Heart left ventricle (tissue), 16 donors: ENCODE data around the gene CGAS. TPM values are rescaled to one million over a fixed set of nuclear protein-coding genes. Genes with fewer than 3 reads are reported as not detected.

Source experiments
- ATAC-seq, 4 donors: fragments of 200-7000 bp; cut with Tn5 transposase; one replicate each; pipeline ENCODE4 v1.9.1; 2020 to 2022; ENCODE audit warnings: moderate library complexity in 4 of 4, mild to moderate bottlenecking in 3 of 4, moderate number of reproducible peaks in 1 of 4
- DNase-seq, 5 donors: peaks; one replicate each; pipeline ENCODE4 v3.0.0-alpha.2; 2020
- H3K27ac ChIP-seq, 12 donors: fragments of 200-600 bp; sonication (generic) in 4 of 12; one replicate each; pipeline versions ENCODE4 v1.5.0 to v1.8.0; 2016 to 2022; ENCODE audit warnings: mild to moderate bottlenecking in 2 of 12
- H3K27me3 ChIP-seq, 9 donors: fragments of 200-600 bp; sonication (generic) in 2 of 9; one replicate each; pipeline versions ENCODE4 v1.5.1 to v1.8.0; 2016 to 2022; ENCODE audit warnings: mild to moderate bottlenecking in 3 of 9
- H3K36me3 ChIP-seq, 9 donors: fragments of 200-600 bp; sonication (generic) in 2 of 9; one replicate each; pipeline versions ENCODE4 v1.5.0 to v1.8.0; 2018 to 2022; ENCODE audit warnings: mild to moderate bottlenecking in 2 of 9
- H3K4me1 ChIP-seq, 12 donors: fragments of 200-600 bp; sonication (generic) in 4 of 12; one replicate each; pipeline versions ENCODE4 v1.5.0 to v1.8.0; 2016 to 2022; ENCODE audit warnings: mild to moderate bottlenecking in 3 of 12
- H3K4me3 ChIP-seq, 12 donors: fragments of 200-600 bp; sonication (generic) in 4 of 12; one replicate each; pipeline versions ENCODE4 v1.5.0 to v1.8.0; 2017 to 2022; ENCODE audit warnings: mild to moderate bottlenecking in 9 of 12, moderate library complexity in 4 of 12
- H3K9me3 ChIP-seq, 12 donors: fragments of 200-600 bp; sonication (generic) in 4 of 12; one replicate each; pipeline versions ENCODE4 v1.5.0 to v1.8.0; 2016 to 2022; ENCODE audit warnings: mild to moderate bottlenecking in 1 of 12
- POLR2A ChIP-seq, 2 donors: fragments of 450-650 bp; IDR thresholded peaks; one replicate each; pipeline ENCODE4 v1.6.1; 2017; ENCODE audit warnings: antibody characterized with exemption in 2 of 2, mild to moderate bottlenecking in 2 of 2, moderate library complexity in 2 of 2
- WGBS, 4 donors: extraction: QIAGEN DNeasy Blood & Tissue Kit in 2 of 4; methylation state at CpG; one replicate each; pipeline versions ENCODE4 v1.1.5 to v1.1.7; 2013 to 2018; 5-methylcytosine and 5-hydroxymethylcytosine counted together
- intact Hi-C, 10 donors: fragments of 100-400 bp; cut with DNase I; formaldehyde crosslinking; loops; one replicate each; pipeline versions ENCODE4 v1.11.1 to v1.14.2; 2022
- polyA plus RNA-seq, 2 donors: library from polyadenylated mRNA; stranded (reverse); fragments of 200-250 nt; gene quantifications; one replicate each; pipeline ENCODE4 v1.2.3, GENCODE V29; 2013
- total RNA-seq, 9 donors: library from RNA; depleted of rRNA in 2 of 9; stranded (reverse); fragments of >200 nt in 2 of 9; fragmentation: NEBNext Ultra II Directional in 3 of 9; extraction: Animal tissue kit (Norgen Biotek cat#: 25700) in 3 of 9; gene quantifications; one replicate each; pipeline versions ENCODE4 v1.1.0 to v1.2.4, GENCODE V29; 2016 to 2023
- TF ChIP-seq, protein P1 (sequence below), 12 donors: fragments of 200-600 bp; sonication (generic) in 4 of 12; IDR thresholded peaks; one replicate each; pipeline versions ENCODE4 v1.5.0 to v1.8.0; 2018 to 2022; ENCODE audit warnings: antibody characterized with exemption in 12 of 12, mild to moderate bottlenecking in 5 of 12
- donor health status: ischemic (EF 13 %, LVEDD 7.1; RV severe dilation, severe dysfunction).
- donor health status: healthy with polysubstance abuse.
- donor health status: DM: no; HTN: yes; CAD: no.
- donor health status: DM: no; HTN: no; CAD: no.
- donor health status: ischemic (EF 25% LVEDD 6.9; RV normal size, moderate dysfunction).
- donor health status: ischemic (EF 25% LVEDD 5.7; RV mildly dilated, moderate dysfunction).
- donor health status: healthy.
- donor health status: DM: yes; HTN: yes; CAD: no.
- donor health status: ischemic (EF 35%, LVEDD 5.7; RV mildly dilated, moderate dysfunction).
- donor health status: nonischemic (EF 11% LVEDD 7.7; RV severe dilation, severe dysfunction).
- donor health status: DM: yes; HTN: yes; CAD: no.
- donor health status: PGD.
- donor health status: ischemic (EF 29% LVEDD 5.4; RV normal size, mild dysfunction).
- donor health status: nonischemic (EF 23%, LVEDD 6.1; RV moderate dilation, normal function).

CGAS gene
- total and polyA plus RNA-seq, 11 donors = 0.38 to 7.6 (median 1.1) TPM

DNA sequence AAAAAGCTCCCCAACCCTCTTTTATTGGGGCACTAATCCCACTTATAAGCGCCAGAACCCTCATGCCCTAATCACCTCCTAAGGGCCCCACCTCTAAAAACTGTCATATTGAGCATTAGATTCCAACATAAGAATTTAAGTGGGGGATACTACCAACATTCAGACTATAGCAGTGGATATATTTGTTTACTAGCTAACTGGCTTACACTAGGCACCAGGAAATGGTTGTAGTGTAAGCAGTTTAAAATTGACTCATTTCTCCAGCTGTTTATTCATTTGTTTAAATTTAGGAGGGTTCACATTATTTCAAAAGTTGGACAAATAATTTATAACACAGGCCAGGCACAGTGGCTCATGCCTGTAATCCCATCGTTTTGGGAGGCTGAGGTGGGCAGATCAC is 32.3 kb upstream of the CGAS start:
- Histone ChIP-seq H3K9me3 (peaks cover 0 to 1% (median 0%) of the 10 kb centered on the region in 12 donors), H3K27me3 (no peaks in the 10 kb centered on the region), H3K4me3 (no peak overlapping the region), H3K36me3 (peaks cover 0 to 100% (median 100%) of the 10 kb centered on the region in 9 donors), H3K27ac (no peak overlapping the region), H3K4me1 (no peaks in the 10 kb centered on the region)
- WGBS, 4 donors = 92 to 100% (median 95%) methylated on average over 2 of the region's 2 CpGs
- DNase-seq = no peak
- TF ChIP-seq, protein P1, sequence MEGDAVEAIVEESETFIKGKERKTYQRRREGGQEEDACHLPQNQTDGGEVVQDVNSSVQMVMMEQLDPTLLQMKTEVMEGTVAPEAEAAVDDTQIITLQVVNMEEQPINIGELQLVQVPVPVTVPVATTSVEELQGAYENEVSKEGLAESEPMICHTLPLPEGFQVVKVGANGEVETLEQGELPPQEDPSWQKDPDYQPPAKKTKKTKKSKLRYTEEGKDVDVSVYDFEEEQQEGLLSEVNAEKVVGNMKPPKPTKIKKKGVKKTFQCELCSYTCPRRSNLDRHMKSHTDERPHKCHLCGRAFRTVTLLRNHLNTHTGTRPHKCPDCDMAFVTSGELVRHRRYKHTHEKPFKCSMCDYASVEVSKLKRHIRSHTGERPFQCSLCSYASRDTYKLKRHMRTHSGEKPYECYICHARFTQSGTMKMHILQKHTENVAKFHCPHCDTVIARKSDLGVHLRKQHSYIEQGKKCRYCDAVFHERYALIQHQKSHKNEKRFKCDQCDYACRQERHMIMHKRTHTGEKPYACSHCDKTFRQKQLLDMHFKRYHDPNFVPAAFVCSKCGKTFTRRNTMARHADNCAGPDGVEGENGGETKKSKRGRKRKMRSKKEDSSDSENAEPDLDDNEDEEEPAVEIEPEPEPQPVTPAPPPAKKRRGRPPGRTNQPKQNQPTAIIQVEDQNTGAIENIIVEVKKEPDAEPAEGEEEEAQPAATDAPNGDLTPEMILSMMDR (IDR thresholded peaks at IDR 0.05) = no peak
- TF ChIP-seq POLR2A (IDR thresholded peaks at IDR 0.05) = no peak
- intact Hi-C loops = no loop called here
- ATAC-seq = no peak

DNA sequence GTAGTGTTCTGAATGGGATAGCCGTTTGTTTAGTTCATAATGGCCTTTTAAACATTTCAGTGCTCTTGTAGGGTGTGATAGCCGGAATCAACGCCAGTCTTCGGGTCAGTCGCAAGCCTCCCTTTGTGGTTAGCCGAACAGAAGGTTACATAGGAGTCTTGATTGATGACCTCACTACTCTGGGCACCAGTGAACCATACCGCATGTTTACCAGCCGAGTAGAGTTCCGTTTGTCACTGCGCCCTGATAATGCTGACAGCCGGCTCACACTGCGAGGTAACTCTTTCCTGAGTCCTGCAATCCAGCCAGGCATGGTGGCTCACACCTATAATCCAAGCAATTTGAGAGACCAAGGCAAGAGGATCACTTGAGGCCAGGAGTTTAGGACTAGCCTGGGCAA is 29.9 kb upstream of the CGAS start:
- no peaks in the 10 kb centered on the region for H3K4me1 ChIP-seq
- H3K36me3 ChIP-seq = peaks cover 0 to 100% (median 97%) of the 10 kb centered on the region in 9 donors
- no peaks in the 10 kb centered on the region for H3K9me3 ChIP-seq
- H3K27me3 ChIP-seq = no peaks in the 10 kb centered on the region
- no peak overlapping the region for H3K27ac ChIP-seq
- H3K4me3 ChIP-seq = no peak overlapping the region
- intact Hi-C loops = no loop called here
- ATAC-seq = no peak
- no peak for TF ChIP-seq POLR2A (IDR thresholded peaks at IDR 0.05)
- TF ChIP-seq, protein P1 (IDR thresholded peaks at IDR 0.05) = no peak
- DNase-seq = no peak
- 81 to 93% (median 89%) methylated on average over 12 of the region's 12 CpGs for WGBS, 4 donors

DNA sequence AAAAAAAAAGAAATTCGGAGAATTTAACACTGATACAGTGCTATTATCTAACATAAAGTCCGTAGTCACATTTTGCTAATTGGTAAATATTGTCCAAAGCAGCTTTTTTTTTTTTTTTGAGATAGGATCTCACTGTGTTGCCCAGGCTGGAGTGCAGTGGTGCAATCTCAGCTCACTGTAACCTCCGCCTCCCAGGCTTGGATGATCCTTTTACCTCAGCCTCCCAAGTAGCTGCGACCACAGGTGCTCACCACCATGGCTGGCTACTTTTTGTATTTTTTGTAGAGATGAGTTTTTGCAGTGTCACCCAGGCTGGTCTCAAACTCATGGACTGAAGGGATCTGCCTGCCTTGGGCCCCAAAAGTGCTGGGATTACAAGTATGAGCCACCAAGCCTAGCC is 25.3 kb upstream of the CGAS start:
- Histone ChIP-seq H3K9me3 (no peaks in the 10 kb centered on the region), H3K27ac (no peak overlapping the region), H3K36me3 (peaks cover 0 to 100% (median 97%) of the 10 kb centered on the region in 9 donors), H3K4me1 (peaks cover 0 to 2% (median 0%) of the 10 kb centered on the region in 12 donors), H3K27me3 (no peaks in the 10 kb centered on the region), H3K4me3 (no peak overlapping the region)
- WGBS, 4 donors = 95 to 99% (median 97%) methylated on average over 4 of the region's 4 CpGs
- TF ChIP-seq POLR2A (IDR thresholded peaks at IDR 0.05) = no peak
- TF ChIP-seq, protein P1 (IDR thresholded peaks at IDR 0.05) = no peak
- DNase-seq (no peak), ATAC-seq (no peak)
- intact Hi-C loops = no loop called here

DNA sequence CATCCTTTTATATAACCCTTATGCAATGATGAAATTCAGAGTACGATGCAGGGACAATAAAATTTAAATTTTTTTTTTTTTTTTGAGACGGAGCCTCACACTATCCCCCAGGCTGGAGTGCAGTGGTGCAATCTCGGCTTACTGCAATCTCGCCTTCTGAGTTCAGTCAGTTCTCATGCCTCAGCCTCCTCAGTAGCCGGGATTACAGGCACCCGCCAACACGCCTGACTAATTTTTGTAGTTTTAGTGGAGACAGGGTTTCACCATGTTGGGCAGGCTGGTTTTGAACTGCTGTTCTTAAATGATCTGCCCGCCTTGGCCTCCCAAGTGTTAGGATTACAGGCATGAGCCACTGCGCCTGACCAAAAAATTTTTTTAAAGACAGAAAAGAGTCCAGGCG is 24.6 kb upstream of the CGAS start:
- intact Hi-C loops = no loop called here

More for the DNA sequence above, 24.6 kb upstream of the CGAS start:
- WGBS, 4 donors = 96 to 98% (median 97%) methylated on average over 10 of the region's 10 CpGs
- H3K27me3 ChIP-seq = no peaks in the 10 kb centered on the region
- peaks cover 0 to 9% (median 0%) of the 10 kb centered on the region in 12 donors for H3K4me1 ChIP-seq
- TF ChIP-seq, protein P1 (IDR thresholded peaks at IDR 0.05) = no peak
- no peak for TF ChIP-seq POLR2A (IDR thresholded peaks at IDR 0.05)
- no peak overlapping the region for H3K27ac ChIP-seq
- H3K9me3 ChIP-seq = no peaks in the 10 kb centered on the region
- no peak for ATAC-seq
- H3K36me3 ChIP-seq = peaks cover 0 to 100% (median 97%) of the 10 kb centered on the region in 9 donors
- no peak overlapping the region for H3K4me3 ChIP-seq
- no peak for DNase-seq
